ENCODE results near the gene VAMP2. TPM values are rescaled to one million over a fixed set of nuclear protein-coding genes. Genes with fewer than 3 reads are reported as not detected.

The VAMP2 gene
- polyA plus RNA-seq, 1 donor = 95.0 TPM

- no peak overlapping the region for H3K27ac ChIP-seq (ENCODE audit: low read length)
- H3K27me3 ChIP-seq (ENCODE audit: control insufficient read depth, insufficient read depth, low read length) = peaks cover 65% of the 10 kb centered on the region
- H3K36me3 ChIP-seq (ENCODE audit: control insufficient read depth, insufficient read depth, low read length) = no peaks in the 10 kb centered on the region
- peak in 1 of 2 donors; percentile 50 for DNase-seq
- H3K4me1 ChIP-seq (ENCODE audit: control insufficient read depth, insufficient read depth, low read length) = peaks cover 34% of the 10 kb centered on the region
- H3K4me3 ChIP-seq (ENCODE audit: low read length) = no peak overlapping the region
- H3K9me3 ChIP-seq (ENCODE audit: control insufficient read depth, low read depth, low read length) = no peaks in the 10 kb centered on the region
- no CpG with 5 or more reads among the region's 18 CpGs for WGBS (ENCODE audit: insufficient coverage, low lambda C conversion rate)
Observed at GRCh38 chr17:8116776-8117175, 46.0 kb downstream of the VAMP2 start.

- Histone ChIP-seq H3K4me3 (ENCODE audit: low read length) (no peak overlapping the region), H3K27me3 (ENCODE audit: control insufficient read depth, insufficient read depth, low read length) (peaks cover 70% of the 10 kb centered on the region), H3K27ac (ENCODE audit: low read length) (no peak overlapping the region), H3K4me1 (ENCODE audit: control insufficient read depth, insufficient read depth, low read length) (peaks cover 9% of the 10 kb centered on the region), H3K9me3 (ENCODE audit: control insufficient read depth, low read depth, low read length) (no peaks in the 10 kb centered on the region), H3K36me3 (ENCODE audit: control insufficient read depth, insufficient read depth, low read length) (no peaks in the 10 kb centered on the region)
- no peak for DNase-seq
- no CpG with 5 or more reads among the region's 6 CpGs for WGBS (ENCODE audit: insufficient coverage, low lambda C conversion rate)
Observed at GRCh38 chr17:8110907-8111306, 51.8 kb downstream of the VAMP2 start.

- WGBS (ENCODE audit: insufficient coverage, low lambda C conversion rate) = no CpG with 5 or more reads among the region's 10 CpGs
- H3K27ac ChIP-seq (ENCODE audit: low read length) = no peak overlapping the region
- peaks cover 65% of the 10 kb centered on the region for H3K27me3 ChIP-seq (ENCODE audit: control insufficient read depth, insufficient read depth, low read length)
- no peak overlapping the region for H3K4me3 ChIP-seq (ENCODE audit: low read length)
- no peaks in the 10 kb centered on the region for H3K9me3 ChIP-seq (ENCODE audit: control insufficient read depth, low read depth, low read length)
- no peaks in the 10 kb centered on the region for H3K36me3 ChIP-seq (ENCODE audit: control insufficient read depth, insufficient read depth, low read length)
- peaks cover 9% of the 10 kb centered on the region for H3K4me1 ChIP-seq (ENCODE audit: control insufficient read depth, insufficient read depth, low read length)
- no peak for DNase-seq
Observed at GRCh38 chr17:8110456-8110804, 52.3 kb downstream of the VAMP2 start.

- Histone ChIP-seq H3K27ac (ENCODE audit: low read length) (no peak overlapping the region), H3K4me3 (ENCODE audit: low read length) (peak overlapping the region; percentile 49), H3K36me3 (ENCODE audit: control insufficient read depth, insufficient read depth, low read length) (no peaks in the 10 kb centered on the region), H3K9me3 (ENCODE audit: control insufficient read depth, low read depth, low read length) (no peaks in the 10 kb centered on the region), H3K4me1 (ENCODE audit: control insufficient read depth, insufficient read depth, low read length) (peaks cover 9% of the 10 kb centered on the region), H3K27me3 (ENCODE audit: control insufficient read depth, insufficient read depth, low read length) (peaks cover 59% of the 10 kb centered on the region)
- DNase-seq = peak; percentile 59 to 63
- no CpG with 5 or more reads among the region's 63 CpGs for WGBS (ENCODE audit: insufficient coverage, low lambda C conversion rate)
Observed at GRCh38 chr17:8109661-8110455, 52.9 kb downstream of the VAMP2 start.

Other genes starting within 250 kb of the VAMP2 start
- 3.7 TPM for gene RNF227, start 246.7 kb downstream of the VAMP2 start, polyA plus RNA-seq
- gene KCNAB3, start 233.1 kb downstream of the VAMP2 start, polyA plus RNA-seq = 5.3 TPM
- 101 TPM for gene TRAPPC1, start 231.0 kb downstream of the VAMP2 start, polyA plus RNA-seq
- gene CNTROB, start 230.7 kb downstream of the VAMP2 start, polyA plus RNA-seq = 30.1 TPM
- 1.3 TPM for gene GUCY2D, start 160.3 kb downstream of the VAMP2 start, polyA plus RNA-seq
- gene ALOX15B, start 123.9 kb downstream of the VAMP2 start, polyA plus RNA-seq = 0.46 TPM
- gene ALOX12B, start 75.2 kb downstream of the VAMP2 start, polyA plus RNA-seq = 2.8 TPM
- gene ALOXE3, start 44.4 kb downstream of the VAMP2 start, polyA plus RNA-seq = 0.01 TPM
- gene HES7, start 38.8 kb downstream of the VAMP2 start, polyA plus RNA-seq = 0.16 TPM
- 27.2 TPM for gene PER1, start 10.5 kb downstream of the VAMP2 start, polyA plus RNA-seq
- 11.4 TPM for gene TMEM107, start 13.4 kb upstream of the VAMP2 start, polyA plus RNA-seq
- gene BORCS6, start 27.2 kb upstream of the VAMP2 start, polyA plus RNA-seq = 6.3 TPM
- 22.6 TPM for gene AURKB, start 47.6 kb upstream of the VAMP2 start, polyA plus RNA-seq
- 25.3 TPM for gene CTC1, start 85.1 kb upstream of the VAMP2 start, polyA plus RNA-seq
- gene PFAS, start 86.3 kb upstream of the VAMP2 start, polyA plus RNA-seq = 25.3 TPM
- 25.9 TPM for gene RANGRF, start 125.7 kb upstream of the VAMP2 start, polyA plus RNA-seq
- 2.3 TPM for gene SLC25A35, start 132.5 kb upstream of the VAMP2 start, polyA plus RNA-seq
- gene ARHGEF15, start 147.3 kb upstream of the VAMP2 start, polyA plus RNA-seq = 5.7 TPM
- gene ODF4, start 176.9 kb upstream of the VAMP2 start, polyA plus RNA-seq = not detected
- gene RPL26, start 220.2 kb upstream of the VAMP2 start, polyA plus RNA-seq = 3,709 TPM
- gene RNF222, start 234.9 kb upstream of the VAMP2 start, polyA plus RNA-seq = 0.13 TPM

Data from large intestine (tissue), 3 donors.